IPS-NIHi7 (cell line): ENCODE data around the gene BICD1.
"Not testable (repeated sequence)": the region's sequence is repeated elsewhere in the genome, so short reads cannot be mapped to it uniquely, and the experiment has no call there.

Experiments used
- DNase-seq: peaks from one replicate; pipeline ENCODE4 v3.0.0; 2012; ENCODE audit warnings: mixed read lengths; ENCODE audit errors: extremely low spot score

BICD1 gene

GRCh38 chr12:32145096-32145495 is 38.4 kb downstream of the BICD1 start:
- no peak for DNase-seq

GRCh38 chr12:32146074-32146873 is 39.6 kb downstream of the BICD1 start:
- DNase-seq, result no peak

- DNase-seq, result no peak
These were observed 41.7 kb downstream of the BICD1 start for GRCh38 chr12:32148372-32148771.

GRCh38 chr12:32149489-32149888 is 42.8 kb downstream of the BICD1 start:
- no peak for DNase-seq

GRCh38 chr12:32151086-32151485 is 44.4 kb downstream of the BICD1 start:
- no peak for DNase-seq

GRCh38 chr12:32151552-32151951 is 44.9 kb downstream of the BICD1 start:
- DNase-seq, result no peak

GRCh38 chr12:32155041-32155440 is 48.4 kb downstream of the BICD1 start:
- DNase-seq, result no peak

GRCh38 chr12:32155961-32156529 is 49.4 kb downstream of the BICD1 start:
- DNase-seq, result no peak

- DNase-seq, result no peak
These were observed 51.9 kb downstream of the BICD1 start for GRCh38 chr12:32158525-32158924.

GRCh38 chr12:32159381-32159780 is 52.7 kb downstream of the BICD1 start:
- no peak for DNase-seq

GRCh38 chr12:32159925-32160324 is 53.3 kb downstream of the BICD1 start:
- no peak for DNase-seq

GRCh38 chr12:32161058-32161457 is 54.4 kb downstream of the BICD1 start:
- no peak for DNase-seq

- DNase-seq, result no peak
These were observed 56.9 kb downstream of the BICD1 start for GRCh38 chr12:32163596-32163995.

- no peak for DNase-seq
These were observed 59.9 kb downstream of the BICD1 start for GRCh38 chr12:32166510-32166909.

GRCh38 chr12:32170437-32170998 is 63.9 kb downstream of the BICD1 start:
- DNase-seq, result no peak

- DNase-seq, result no peak
These were observed 64.6 kb downstream of the BICD1 start for GRCh38 chr12:32171211-32171610.

GRCh38 chr12:32176606-32177005 is 70.0 kb downstream of the BICD1 start:
- DNase-seq, result no peak

- DNase-seq, result no peak
These were observed 71.8 kb downstream of the BICD1 start for GRCh38 chr12:32178341-32179010.

GRCh38 chr12:32179011-32179395 is 72.4 kb downstream of the BICD1 start:
- no peak for DNase-seq

GRCh38 chr12:32181498-32182175 is 75.0 kb downstream of the BICD1 start:
- DNase-seq, result no peak

- no peak for DNase-seq
These were observed 77.0 kb downstream of the BICD1 start for GRCh38 chr12:32183650-32184049.

- DNase-seq, result not testable (repeated sequence)
These were observed 80.5 kb downstream of the BICD1 start for GRCh38 chr12:32187127-32187526.
